Stimulated activated CD4-positive, alpha-beta T cell treated with anti-CD3 and anti-CD28 coated beads, Interleukin-15, amount 100 ng/mL, for 48 hours (primary cell): ENCODE results near the gene SYT7.

ENCODE experiments used
- DNase-seq, 2 donors: peaks; one replicate each; pipeline ENCODE4 v3.0.0-alpha.2; 2020; ENCODE audit warnings: low read depth in 2 of 2

SYT7 gene

GRCh38 chr11:61538636-61538961 lies 42.3 kb downstream of the SYT7 start:
- DNase-seq, result no peak

- no peak for DNase-seq
Observed at GRCh38 chr11:61537326-61537725, 43.5 kb downstream of the SYT7 start.

DNA sequence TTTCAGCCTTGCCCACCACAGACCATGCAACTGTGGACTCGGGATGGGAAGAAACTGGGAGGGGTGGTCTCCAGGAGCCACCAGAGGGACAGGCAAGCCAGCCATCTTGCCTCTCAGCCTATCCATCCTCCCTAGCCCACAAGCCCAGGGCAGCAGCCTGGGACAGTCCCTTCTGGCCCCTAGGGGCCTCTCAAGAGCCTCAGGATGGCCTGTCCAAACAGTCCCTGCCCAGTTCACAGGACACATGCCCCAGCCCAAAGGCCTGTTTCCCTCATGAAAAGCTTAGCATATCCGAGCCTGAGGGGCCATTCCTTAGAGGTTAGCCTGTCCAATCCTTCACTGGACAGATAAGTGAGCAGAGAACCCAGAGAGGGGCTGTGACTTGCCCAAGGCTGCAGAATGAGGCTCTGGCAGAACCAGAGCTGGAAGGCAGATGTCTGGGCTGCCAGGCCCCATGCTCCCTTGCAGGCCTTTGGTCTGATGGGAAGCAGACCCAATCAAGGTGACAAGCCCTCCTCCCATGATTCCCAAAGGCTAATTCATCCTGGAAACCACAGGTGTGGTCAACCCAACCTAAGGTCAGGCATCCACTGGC lies 44.1 kb downstream of the SYT7 start:
- DNase-seq, result no peak

DNA sequence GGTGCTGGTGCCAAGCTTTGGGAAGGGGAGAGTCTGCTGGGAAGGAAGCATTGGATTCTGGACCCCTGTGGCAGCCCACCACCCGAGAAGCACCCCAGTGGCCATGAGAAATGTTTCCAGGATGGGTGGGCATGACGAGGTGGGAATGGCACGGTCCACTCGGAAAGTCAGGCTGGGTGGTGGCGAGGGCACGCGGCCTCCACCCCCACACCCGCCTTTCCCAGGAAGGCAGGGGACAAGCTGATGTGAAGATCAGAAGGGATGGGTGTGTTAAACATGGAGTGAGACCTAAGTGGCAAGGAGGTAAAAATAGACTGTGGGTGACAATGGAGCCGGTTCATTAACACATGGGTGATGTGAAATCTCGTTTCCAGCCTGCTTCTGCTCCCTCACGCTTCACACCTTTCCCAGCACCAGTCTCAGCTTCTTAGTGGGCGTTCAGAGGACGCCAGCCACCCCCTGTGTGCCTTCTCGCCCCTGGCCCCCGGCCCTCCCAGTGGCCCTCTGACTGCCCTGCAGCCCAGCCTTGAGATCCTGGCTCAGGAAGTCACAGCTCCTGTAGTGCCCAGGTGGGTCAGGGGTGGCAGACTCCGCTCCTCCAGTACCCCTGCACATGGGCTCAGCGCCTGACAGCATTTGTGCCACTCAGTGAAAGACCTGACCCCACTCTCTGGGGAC lies 44.7 kb downstream of the SYT7 start:
- DNase-seq, result no peak

DNA sequence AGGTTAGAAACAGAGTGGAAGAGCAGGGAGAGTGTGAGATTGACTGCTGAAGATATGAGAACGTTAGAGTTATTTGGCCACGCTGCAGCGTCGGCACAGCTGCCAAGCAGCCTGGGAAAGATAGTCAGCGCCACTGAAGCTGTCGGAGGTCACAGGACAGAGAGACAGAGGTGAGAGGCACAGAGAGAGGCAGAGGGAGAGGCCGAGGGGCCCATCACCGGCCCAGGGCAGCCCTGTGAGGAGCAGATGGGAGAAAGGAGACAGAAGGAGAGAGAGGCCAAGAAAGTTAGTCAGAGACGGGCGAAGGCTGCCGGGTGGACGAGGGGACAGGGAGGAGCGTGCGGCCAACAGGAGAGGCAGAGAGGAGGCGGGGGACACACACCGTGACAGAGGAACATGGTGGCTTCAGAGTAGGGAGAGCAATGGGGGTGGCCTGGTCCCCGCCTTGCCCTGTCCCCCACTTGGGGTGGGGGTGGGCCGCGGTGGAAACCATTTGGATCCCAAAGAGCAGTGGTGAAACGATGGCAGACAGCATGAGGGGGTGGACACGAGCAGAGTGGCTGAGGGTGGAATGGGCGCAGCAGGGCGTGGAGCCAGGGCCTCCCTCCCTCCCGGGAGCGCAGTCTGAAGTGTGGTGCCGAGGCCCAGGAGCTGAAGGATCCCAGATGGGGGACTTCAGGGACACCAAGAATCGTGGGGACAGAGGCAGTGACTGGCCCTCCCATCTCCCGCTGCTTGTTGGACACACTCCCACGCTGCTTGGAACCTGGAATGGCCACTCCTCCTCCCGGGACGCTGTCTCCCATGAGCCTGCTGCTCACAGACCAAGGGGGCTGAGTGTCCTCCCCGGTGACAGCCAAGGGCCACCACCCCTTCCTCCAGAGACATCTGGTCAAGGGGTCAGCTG lies 45.7 kb downstream of the SYT7 start:
- DNase-seq, result no peak

- DNase-seq, result no peak
Observed at GRCh38 chr11:61534025-61534932, 46.6 kb downstream of the SYT7 start.

DNA sequence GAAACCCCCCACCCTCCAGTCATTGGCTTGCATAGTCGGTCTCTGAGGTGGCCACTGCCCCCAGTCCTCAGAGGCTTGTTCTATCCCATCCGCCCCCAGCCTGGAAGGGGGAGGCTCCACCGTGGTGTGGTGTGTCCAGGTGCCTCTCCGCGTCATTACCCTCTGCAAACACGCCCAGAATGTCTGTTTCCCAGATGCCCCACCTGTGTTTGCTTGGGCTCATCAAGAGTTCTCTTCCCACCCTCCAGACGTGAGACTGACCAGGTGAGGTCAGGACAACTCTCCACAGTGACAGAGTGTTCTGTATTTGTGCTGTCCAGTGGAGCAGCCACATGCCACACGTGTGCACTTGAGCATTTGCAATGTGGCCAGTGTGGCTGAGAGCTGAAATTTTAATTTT lies 47.5 kb downstream of the SYT7 start:
- DNase-seq, result no peak

DNA sequence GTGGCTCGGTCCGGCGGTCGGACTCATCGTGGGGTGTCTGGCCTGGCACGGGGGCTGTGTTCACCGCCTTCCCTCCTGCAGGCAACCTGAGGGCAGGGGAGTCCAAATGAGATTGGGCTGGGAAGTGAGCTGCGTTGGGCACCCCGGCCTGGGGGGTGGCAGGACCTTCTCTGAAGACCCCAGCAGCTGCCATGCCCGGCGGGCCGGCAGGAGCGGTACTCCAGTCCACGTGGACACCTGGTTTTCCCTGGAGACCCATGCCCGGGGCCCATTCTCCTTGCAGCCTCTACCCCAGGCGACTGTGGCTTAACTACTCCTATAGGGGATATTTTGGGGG lies 47.9 kb downstream of the SYT7 start:
- DNase-seq, result no peak

DNA sequence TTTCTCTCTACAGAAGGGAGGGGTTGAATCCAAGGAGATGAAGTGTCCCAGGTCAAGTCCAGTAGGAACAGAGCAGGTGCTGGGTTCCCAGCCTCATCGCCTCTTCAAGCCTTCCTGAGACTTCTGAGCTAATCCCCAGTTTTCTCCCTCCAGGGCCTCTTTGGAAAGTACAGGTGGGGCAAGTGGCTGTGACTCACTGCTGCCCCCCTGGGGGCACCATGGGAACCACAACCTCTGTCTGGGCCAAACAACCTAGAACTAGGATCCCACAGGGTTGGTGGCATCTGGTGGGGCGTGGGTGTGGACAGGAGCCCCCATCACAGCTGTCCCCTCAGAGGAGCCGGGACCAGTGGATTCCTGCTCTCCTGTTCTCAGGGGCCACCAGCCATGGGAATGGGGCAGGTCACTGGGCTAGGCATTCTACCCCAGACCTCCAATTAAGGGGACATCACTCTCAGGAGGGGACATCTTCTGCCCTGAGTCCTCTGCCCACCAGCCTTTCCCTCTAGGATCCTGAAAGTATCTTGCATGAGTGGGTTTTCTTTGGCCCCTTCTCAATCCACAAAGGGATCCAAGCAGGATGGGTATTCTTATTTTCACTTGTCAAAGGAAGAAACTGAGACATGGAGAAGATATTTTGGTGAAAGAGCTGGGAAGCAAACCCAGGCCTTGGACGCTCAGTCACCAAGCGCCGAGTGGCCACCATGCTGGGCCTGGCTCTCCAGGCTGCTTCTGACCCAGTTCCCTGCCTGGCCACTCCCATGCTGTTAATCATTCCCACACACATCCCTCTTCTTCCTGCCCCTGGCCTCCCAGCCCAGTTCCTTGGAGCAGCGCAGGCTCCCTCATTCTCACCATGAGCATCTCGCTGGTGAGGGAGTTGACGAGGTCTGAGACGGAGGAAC lies 48.5 kb downstream of the SYT7 start:
- peak in 1 of 2 donors; percentile 27 for DNase-seq

- DNase-seq, result no peak
Observed at GRCh38 chr11:61531044-61531443, 49.8 kb downstream of the SYT7 start.

GRCh38 chr11:61529537-61530225 lies 51.2 kb downstream of the SYT7 start:
- no peak for DNase-seq

- DNase-seq, result no peak
Observed at GRCh38 chr11:61528114-61528513, 52.8 kb downstream of the SYT7 start.

DNA sequence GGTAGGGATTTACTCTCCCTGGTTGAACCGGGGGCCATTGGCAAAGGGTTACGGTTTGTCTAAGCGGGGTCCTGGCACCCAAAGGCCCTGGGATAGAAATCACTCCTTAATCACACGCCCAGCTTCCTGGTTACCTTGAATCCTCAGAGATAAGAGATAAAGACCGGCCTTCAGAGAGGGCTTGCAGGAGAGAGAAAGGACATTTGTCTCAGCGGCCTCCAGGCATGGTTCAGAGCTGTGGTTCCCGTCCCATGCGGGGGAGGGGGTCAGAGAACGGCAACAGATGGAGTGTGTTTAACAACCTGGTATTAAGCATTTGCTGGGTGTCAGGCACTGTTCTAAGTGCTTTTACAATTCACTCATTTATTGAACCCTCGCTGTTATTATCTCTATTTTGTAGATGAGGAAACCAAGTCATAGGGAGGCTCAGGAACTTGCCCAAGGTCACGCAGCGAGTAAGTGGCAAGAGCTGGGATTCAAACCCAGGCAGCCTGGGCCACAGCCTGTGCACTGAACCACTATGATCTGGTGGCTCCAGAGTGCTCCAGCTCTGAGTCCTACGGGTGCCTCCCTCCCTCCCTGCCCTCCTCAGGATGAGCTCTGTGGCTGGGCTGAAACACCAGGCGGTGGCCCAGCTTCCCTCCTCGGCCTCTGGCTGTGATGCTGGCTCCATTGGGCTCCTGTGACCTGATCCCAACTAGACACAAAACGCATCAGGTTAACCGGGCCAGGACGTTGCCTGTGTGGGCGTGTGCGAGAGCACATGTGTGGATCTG lies 53.7 kb downstream of the SYT7 start:
- DNase-seq, result no peak

DNA sequence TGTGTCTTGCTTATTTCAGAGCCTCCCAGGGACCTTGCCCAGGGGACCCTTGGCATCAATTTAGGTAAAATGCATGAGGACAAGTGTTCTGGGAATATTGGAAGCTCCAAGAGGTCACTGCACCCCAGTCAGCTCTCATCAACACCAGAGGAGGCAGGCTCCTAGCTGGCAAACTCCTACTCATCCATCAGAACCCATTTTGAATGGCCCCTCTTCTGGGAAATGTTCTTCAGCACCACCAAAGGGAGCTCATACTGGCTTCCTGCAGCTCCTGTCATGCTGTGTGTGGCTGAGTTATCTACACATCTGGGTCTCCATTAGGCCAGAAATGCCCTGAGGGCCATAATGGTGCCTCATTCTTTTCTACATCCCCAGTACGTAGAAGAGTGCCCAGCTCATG lies 54.6 kb downstream of the SYT7 start:
- DNase-seq, result no peak

DNA sequence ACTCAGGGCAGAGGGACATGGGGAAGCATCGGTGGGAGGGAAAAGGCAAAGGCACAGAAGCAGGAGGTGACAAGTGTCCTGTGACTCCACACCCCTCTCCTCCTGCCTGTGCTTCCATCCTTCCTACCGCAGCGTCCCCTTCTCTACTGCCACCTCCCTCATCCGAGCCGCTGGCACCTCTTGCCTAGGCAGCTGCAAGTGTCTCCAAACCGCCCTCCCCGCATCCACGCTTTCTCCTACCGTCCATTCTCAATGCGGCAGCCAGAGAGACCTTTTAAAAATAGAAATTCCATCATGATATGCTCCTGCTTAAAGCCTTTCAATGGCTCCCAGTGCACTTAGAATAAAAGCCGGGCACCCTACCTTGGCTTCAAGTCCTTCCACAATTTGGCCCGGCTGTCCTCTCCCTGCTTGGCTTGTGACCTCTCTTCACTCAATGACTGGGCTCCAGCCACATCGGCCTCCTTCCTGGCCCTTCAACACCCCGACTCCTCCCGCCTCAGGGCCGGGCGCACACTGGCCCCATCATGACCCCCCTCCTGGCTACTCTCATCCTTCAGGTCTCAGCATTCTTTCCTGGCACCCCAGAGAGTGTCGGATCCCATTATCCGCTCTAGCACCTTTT lies 55.8 kb downstream of the SYT7 start:
- no peak for DNase-seq

DNA sequence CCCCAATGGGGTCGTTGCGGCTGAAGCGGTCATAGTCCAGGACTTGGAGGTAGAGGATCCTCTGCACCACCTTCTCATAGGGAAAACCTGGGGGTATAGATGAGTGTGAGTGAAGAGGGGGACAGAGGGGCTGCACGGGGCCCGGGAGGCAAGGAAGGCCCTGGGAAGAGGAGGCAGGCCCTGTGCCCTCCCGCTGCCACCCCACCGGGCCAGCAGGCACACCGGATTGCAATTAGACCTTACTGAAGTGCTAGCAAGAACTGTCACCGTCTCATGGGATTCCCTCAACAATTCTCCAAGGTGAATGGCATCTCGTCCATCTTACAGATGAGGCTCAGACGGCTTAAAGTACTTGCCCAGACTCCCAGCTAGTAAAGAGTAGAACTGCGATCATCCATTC lies 56.4 kb downstream of the SYT7 start:
- no peak for DNase-seq

GRCh38 chr11:61522881-61523280 lies 58.0 kb downstream of the SYT7 start:
- no peak for DNase-seq

DNA sequence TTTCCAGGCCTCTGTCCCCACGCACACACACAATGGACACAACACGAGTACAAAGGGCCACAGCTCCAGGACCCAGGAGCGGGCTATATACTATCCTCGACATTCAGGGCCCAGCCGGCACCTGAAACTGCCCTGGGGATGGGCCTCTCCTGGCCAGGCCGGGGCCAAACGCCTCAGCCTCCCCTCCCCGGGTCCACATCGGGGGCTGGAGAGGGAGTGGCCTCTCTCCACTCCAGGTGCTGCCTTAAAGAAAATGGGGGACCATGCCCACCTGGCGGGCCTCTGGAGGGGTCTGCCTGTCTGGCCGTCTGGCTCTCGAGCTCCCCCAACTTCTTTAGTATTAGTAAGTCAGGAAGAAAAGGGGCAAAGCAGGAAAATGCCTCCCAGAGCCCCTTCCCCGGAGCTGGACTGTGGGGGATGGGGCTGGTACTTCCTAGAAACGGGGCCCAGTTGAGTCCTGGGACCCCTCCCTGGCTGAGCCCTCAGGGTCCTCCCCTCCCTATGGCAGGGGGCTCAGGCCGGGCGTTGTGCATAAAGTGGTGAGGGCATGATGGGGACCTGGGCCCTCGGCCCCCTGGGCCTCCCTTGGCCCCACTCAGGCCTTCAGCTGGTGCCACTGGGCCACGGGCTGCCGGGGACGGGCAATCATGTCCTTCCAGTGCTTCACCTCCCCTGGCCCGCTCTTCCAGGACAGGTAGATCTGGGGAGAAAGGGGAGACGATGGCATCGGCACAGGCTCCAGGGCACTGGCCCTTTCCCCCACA lies 62.7 kb downstream of the SYT7 start:
- no peak for DNase-seq
